GM23338 (cell line): ENCODE measurements around the gene USP36. TPM values are rescaled to one million over a fixed set of nuclear protein-coding genes. Genes with fewer than 3 reads are reported as not detected.

Experiments
- EZH2phosphoT487 ChIP-seq: fragments of 200-600 bp; sonication (generic); IDR thresholded peaks from one replicate; pipeline ENCODE4 v1.8.1; 2018; ENCODE audit warnings: antibody characterized with exemption; ENCODE audit not compliant: unreplicated experiment
- JUNB ChIP-seq: IDR thresholded peaks from one replicate; pipeline ENCODE4 v1.6.1; 2016; ENCODE audit warnings: antibody characterized with exemption; ENCODE audit not compliant: unreplicated experiment
- NANOG ChIP-seq: IDR thresholded peaks from 2 replicates; pipeline ENCODE4 v1.6.1; 2016; ENCODE audit warnings: antibody characterized with exemption, borderline replicate concordance
- STAT1 ChIP-seq: IDR thresholded peaks from one replicate; pipeline ENCODE4 v1.6.1; 2016; ENCODE audit warnings: antibody characterized with exemption; ENCODE audit not compliant: unreplicated experiment
- ZNF331 ChIP-seq: fragments of 250-450 bp; sonication (Bioruptor Pico); IDR thresholded peaks from 2 replicates; pipeline ENCODE4 v1.5.0; 2020; ENCODE audit warnings: low read depth, mild to moderate bottlenecking, moderate library complexity
- polyA plus RNA-seq: library from polyadenylated mRNA; unstranded; fragments of >200 nt; fragmentation: Nextera tagmentation; extraction: Ambion mirVana; gene quantifications from 2 replicates; pipeline ENCODE4 v1.2.1, GENCODE V29; 2016
- total RNA-seq: library from RNA; depleted of rRNA; stranded (reverse); fragments of >200 nt; shearing (Covaris generic); gene quantifications from 2 replicates; pipeline ENCODE4 v1.2.3, GENCODE V29; 2014
- TF ChIP-seq, protein P1 (sequence below): fragments of 250-450 bp; sonication (Bioruptor Pico); IDR thresholded peaks from 2 replicates; pipeline ENCODE4 v1.5.0; 2020; ENCODE audit warnings: mild to moderate bottlenecking, moderate library complexity
- TF ChIP-seq, protein P2 (sequence below), 2 experiments: fragments of 200-600 bp in 1 of 2; sonication (generic) in 1 of 2; conservative IDR thresholded peaks; 2 replicates each; pipeline versions ENCODE4 v1.5.1 to v1.6.1; 2016 to 2017; ENCODE audit warnings: antibody characterized with exemption in 2 of 2, low read depth in 2 of 2, mild to moderate bottlenecking in 2 of 2, moderate library complexity in 1 of 2
- TF ChIP-seq, protein P3 (sequence below): IDR thresholded peaks from 2 replicates; pipeline ENCODE4 v1.6.1; 2016; ENCODE audit warnings: antibody characterized with exemption

The USP36 gene
- total and polyA plus RNA-seq, 2 experiments from 2014 or later = 36.2 to 55.5 TPM

DNA sequence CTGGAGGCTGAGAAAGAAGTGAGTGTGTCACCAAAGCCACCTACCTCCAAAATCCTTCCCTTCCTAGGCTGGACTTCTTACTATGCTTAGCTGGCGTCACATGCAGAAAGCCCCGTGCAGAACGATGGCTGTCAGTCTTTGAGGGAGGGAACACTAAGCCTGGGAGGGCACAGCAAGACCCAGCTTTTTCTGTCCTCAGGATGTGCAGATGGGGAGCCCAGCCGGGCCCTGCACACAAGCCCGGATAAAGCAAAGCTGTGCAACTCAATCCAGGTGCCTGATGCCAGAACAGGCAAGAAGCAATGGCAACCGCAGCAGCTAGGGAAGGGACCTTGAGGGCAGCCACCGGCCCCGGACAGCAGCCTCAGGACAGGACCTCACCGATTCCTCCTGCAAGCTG, 13.9 kb upstream of the USP36 start (continued):
- TF ChIP-seq, protein P1, sequence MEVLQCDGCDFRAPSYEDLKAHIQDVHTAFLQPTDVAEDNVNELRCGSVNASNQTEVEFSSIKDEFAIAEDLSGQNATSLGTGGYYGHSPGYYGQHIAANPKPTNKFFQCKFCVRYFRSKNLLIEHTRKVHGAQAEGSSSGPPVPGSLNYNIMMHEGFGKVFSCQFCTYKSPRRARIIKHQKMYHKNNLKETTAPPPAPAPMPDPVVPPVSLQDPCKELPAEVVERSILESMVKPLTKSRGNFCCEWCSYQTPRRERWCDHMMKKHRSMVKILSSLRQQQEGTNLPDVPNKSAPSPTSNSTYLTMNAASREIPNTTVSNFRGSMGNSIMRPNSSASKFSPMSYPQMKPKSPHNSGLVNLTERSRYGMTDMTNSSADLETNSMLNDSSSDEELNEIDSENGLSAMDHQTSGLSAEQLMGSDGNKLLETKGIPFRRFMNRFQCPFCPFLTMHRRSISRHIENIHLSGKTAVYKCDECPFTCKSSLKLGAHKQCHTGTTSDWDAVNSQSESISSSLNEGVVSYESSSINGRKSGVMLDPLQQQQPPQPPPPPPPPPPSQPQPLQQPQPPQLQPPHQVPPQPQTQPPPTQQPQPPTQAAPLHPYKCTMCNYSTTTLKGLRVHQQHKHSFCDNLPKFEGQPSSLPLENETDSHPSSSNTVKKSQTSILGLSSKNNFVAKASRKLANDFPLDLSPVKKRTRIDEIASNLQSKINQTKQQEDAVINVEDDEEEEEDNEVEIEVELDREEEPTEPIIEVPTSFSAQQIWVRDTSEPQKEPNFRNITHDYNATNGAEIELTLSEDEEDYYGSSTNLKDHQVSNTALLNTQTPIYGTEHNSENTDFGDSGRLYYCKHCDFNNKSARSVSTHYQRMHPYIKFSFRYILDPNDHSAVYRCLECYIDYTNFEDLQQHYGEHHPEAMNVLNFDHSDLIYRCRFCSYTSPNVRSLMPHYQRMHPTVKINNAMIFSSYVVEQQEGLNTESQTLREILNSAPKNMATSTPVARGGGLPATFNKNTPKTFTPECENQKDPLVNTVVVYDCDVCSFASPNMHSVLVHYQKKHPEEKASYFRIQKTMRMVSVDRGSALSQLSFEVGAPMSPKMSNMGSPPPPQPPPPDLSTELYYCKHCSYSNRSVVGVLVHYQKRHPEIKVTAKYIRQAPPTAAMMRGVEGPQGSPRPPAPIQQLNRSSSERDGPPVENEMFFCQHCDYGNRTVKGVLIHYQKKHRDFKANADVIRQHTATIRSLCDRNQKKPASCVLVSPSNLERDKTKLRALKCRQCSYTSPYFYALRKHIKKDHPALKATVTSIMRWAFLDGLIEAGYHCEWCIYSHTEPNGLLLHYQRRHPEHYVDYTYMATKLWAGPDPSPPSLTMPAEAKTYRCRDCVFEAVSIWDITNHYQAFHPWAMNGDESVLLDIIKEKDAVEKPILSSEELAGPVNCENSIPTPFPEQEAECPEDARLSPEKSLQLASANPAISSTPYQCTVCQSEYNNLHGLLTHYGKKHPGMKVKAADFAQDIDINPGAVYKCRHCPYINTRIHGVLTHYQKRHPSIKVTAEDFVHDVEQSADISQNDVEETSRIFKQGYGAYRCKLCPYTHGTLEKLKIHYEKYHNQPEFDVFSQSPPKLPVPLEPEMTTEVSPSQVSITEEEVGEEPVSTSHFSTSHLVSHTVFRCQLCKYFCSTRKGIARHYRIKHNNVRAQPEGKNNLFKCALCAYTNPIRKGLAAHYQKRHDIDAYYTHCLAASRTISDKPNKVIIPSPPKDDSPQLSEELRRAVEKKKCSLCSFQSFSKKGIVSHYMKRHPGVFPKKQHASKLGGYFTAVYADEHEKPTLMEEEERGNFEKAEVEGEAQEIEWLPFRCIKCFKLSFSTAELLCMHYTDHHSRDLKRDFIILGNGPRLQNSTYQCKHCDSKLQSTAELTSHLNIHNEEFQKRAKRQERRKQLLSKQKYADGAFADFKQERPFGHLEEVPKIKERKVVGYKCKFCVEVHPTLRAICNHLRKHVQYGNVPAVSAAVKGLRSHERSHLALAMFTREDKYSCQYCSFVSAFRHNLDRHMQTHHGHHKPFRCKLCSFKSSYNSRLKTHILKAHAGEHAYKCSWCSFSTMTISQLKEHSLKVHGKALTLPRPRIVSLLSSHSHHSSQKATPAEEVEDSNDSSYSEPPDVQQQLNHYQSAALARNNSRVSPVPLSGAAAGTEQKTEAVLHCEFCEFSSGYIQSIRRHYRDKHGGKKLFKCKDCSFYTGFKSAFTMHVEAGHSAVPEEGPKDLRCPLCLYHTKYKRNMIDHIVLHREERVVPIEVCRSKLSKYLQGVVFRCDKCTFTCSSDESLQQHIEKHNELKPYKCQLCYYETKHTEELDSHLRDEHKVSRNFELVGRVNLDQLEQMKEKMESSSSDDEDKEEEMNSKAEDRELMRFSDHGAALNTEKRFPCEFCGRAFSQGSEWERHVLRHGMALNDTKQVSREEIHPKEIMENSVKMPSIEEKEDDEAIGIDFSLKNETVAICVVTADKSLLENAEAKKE (CRISPR knock-in tag) = no peak
- TF ChIP-seq, protein P2, sequence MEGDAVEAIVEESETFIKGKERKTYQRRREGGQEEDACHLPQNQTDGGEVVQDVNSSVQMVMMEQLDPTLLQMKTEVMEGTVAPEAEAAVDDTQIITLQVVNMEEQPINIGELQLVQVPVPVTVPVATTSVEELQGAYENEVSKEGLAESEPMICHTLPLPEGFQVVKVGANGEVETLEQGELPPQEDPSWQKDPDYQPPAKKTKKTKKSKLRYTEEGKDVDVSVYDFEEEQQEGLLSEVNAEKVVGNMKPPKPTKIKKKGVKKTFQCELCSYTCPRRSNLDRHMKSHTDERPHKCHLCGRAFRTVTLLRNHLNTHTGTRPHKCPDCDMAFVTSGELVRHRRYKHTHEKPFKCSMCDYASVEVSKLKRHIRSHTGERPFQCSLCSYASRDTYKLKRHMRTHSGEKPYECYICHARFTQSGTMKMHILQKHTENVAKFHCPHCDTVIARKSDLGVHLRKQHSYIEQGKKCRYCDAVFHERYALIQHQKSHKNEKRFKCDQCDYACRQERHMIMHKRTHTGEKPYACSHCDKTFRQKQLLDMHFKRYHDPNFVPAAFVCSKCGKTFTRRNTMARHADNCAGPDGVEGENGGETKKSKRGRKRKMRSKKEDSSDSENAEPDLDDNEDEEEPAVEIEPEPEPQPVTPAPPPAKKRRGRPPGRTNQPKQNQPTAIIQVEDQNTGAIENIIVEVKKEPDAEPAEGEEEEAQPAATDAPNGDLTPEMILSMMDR (conservative IDR thresholded peaks at IDR 0.05; ENCODE audit: low read depth in 2 of 2) = no peak
- TF ChIP-seq NANOG (no peak), EZH2phosphoT487 (no peak), STAT1 (no peak), ZNF331 (CRISPR knock-in tag) (no peak), JUNB (no peak)
- TF ChIP-seq, protein P3, sequence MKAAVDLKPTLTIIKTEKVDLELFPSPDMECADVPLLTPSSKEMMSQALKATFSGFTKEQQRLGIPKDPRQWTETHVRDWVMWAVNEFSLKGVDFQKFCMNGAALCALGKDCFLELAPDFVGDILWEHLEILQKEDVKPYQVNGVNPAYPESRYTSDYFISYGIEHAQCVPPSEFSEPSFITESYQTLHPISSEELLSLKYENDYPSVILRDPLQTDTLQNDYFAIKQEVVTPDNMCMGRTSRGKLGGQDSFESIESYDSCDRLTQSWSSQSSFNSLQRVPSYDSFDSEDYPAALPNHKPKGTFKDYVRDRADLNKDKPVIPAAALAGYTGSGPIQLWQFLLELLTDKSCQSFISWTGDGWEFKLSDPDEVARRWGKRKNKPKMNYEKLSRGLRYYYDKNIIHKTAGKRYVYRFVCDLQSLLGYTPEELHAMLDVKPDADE = no peak
